Mononuclear cell (primary cell): ENCODE results near the gene CZIB. TPM values are rescaled to one million over a fixed set of nuclear protein-coding genes. Genes with fewer than 3 reads are reported as not detected.
"Not testable (repeated sequence)": the region's sequence is repeated elsewhere in the genome, so short reads cannot be mapped to it uniquely, and the experiment has no call there.

ENCODE experiments used
- H3K27me3 ChIP-seq: 2 replicates; pipeline ENCODE4 v1.6.0; 2011; ENCODE audit warnings: low read length, control low read depth; ENCODE audit not compliant: insufficient read depth
- H3K4me1 ChIP-seq: 2 replicates; pipeline ENCODE4 v1.5.1; 2011; ENCODE audit warnings: mild to moderate bottlenecking, low read length, control low read depth; ENCODE audit not compliant: insufficient read depth
- H3K4me3 ChIP-seq: 2 replicates; pipeline ENCODE4 v1.5.1; 2011; ENCODE audit warnings: mild to moderate bottlenecking, low read length, moderate library complexity
- H3K9me3 ChIP-seq: 2 replicates; pipeline ENCODE4 v1.5.1; 2011; ENCODE audit warnings: low read depth, mild to moderate bottlenecking, control low read depth, low read length
- total RNA-seq: library from RNA; depleted of rRNA; stranded (reverse); fragments of >200 nt; gene quantifications from one replicate; pipeline ENCODE4 v1.2.3, GENCODE V29; 2012

Gene CZIB
- total RNA-seq, 1 donor, result 24.8 TPM

- Histone ChIP-seq H3K27me3 (no peaks in the 10 kb centered on the region), H3K4me1 (no peaks in the 10 kb centered on the region), H3K9me3 (peaks cover 9% of the 10 kb centered on the region), H3K4me3 (no peak overlapping the region)
Measured at GRCh38 chr1:53206735-53207379, 13.6 kb downstream of the CZIB start.

- H3K4me3 ChIP-seq, H3K4me1 ChIP-seq, H3K27me3 ChIP-seq, H3K9me3 ChIP-seq: not testable (repeated sequence)
Measured at GRCh38 chr1:53206083-53206685, 14.2 kb downstream of the CZIB start.

- H3K4me3 ChIP-seq, H3K27me3 ChIP-seq, H3K9me3 ChIP-seq, H3K4me1 ChIP-seq: not testable (repeated sequence)
Measured at GRCh38 chr1:53205496-53205895, 14.9 kb downstream of the CZIB start.

GRCh38 chr1:53203466-53203865, 17.0 kb downstream of the CZIB start:
- Histone ChIP-seq H3K4me1 (peaks cover 4% of the 10 kb centered on the region), H3K4me3 (no peak overlapping the region), H3K9me3 (peaks cover 9% of the 10 kb centered on the region), H3K27me3 (no peaks in the 10 kb centered on the region)

GRCh38 chr1:53198241-53198651, 22.2 kb downstream of the CZIB start:
- H3K4me3 ChIP-seq, result no peak overlapping the region
- H3K4me1 ChIP-seq, result peaks cover 26% of the 10 kb centered on the region
- H3K9me3 ChIP-seq, result no peaks in the 10 kb centered on the region
- no peaks in the 10 kb centered on the region for H3K27me3 ChIP-seq

GRCh38 chr1:53197291-53198200, 22.9 kb downstream of the CZIB start:
- Histone ChIP-seq H3K9me3 (no peaks in the 10 kb centered on the region), H3K4me3 (peak overlapping the region; percentile 81), H3K27me3 (no peaks in the 10 kb centered on the region), H3K4me1 (peaks cover 26% of the 10 kb centered on the region)

GRCh38 chr1:53196485-53197290, 23.7 kb downstream of the CZIB start, which contains the start of gene CPT2:
Gene CPT2 (plus strand): TSS chr1:53196824. CDS start chr1:53196944, 120 bp downstream.
- Histone ChIP-seq H3K9me3 (no peaks in the 10 kb centered on the region), H3K4me1 (peaks cover 26% of the 10 kb centered on the region), H3K27me3 (no peaks in the 10 kb centered on the region), H3K4me3 (peak within 1 kb of the TSS; percentile 81)

GRCh38 chr1:53196017-53196484, 24.4 kb downstream of the CZIB start:
- peak overlapping the region; percentile 81 for H3K4me3 ChIP-seq
- H3K9me3 ChIP-seq, result no peaks in the 10 kb centered on the region
- no peaks in the 10 kb centered on the region for H3K27me3 ChIP-seq
- peaks cover 26% of the 10 kb centered on the region for H3K4me1 ChIP-seq

- peaks cover 26% of the 10 kb centered on the region for H3K4me1 ChIP-seq
- no peaks in the 10 kb centered on the region for H3K27me3 ChIP-seq
- H3K4me3 ChIP-seq, result no peak overlapping the region
- no peaks in the 10 kb centered on the region for H3K9me3 ChIP-seq
Measured at GRCh38 chr1:53195246-53196016, 25.0 kb downstream of the CZIB start.

GRCh38 chr1:53190210-53190611, 30.2 kb downstream of the CZIB start:
- no peak overlapping the region for H3K4me3 ChIP-seq
- H3K9me3 ChIP-seq, result no peaks in the 10 kb centered on the region
- no peaks in the 10 kb centered on the region for H3K4me1 ChIP-seq
- no peaks in the 10 kb centered on the region for H3K27me3 ChIP-seq

- Histone ChIP-seq H3K4me3 (no peak overlapping the region), H3K9me3 (no peaks in the 10 kb centered on the region), H3K4me1 (no peaks in the 10 kb centered on the region), H3K27me3 (no peaks in the 10 kb centered on the region)
Measured at GRCh38 chr1:53189061-53189460, 31.4 kb downstream of the CZIB start.

- Histone ChIP-seq H3K4me1 (no peaks in the 10 kb centered on the region), H3K27me3 (no peaks in the 10 kb centered on the region), H3K4me3 (no peak overlapping the region), H3K9me3 (no peaks in the 10 kb centered on the region)
Measured at GRCh38 chr1:53188099-53188498, 32.3 kb downstream of the CZIB start.

GRCh38 chr1:53187401-53187800, 33.0 kb downstream of the CZIB start:
- peaks cover under 1% of the 10 kb centered on the region for H3K4me1 ChIP-seq
- no peaks in the 10 kb centered on the region for H3K9me3 ChIP-seq
- no peak overlapping the region for H3K4me3 ChIP-seq

GRCh38 chr1:53186533-53186932, 33.9 kb downstream of the CZIB start:
- no peaks in the 10 kb centered on the region for H3K27me3 ChIP-seq
- peaks cover 4% of the 10 kb centered on the region for H3K4me1 ChIP-seq
- H3K4me3 ChIP-seq, result no peak overlapping the region
- H3K9me3 ChIP-seq, result no peaks in the 10 kb centered on the region

More at GRCh38 chr1:53187401-53187800, 33.0 kb downstream of the CZIB start:
- no peaks in the 10 kb centered on the region for H3K27me3 ChIP-seq
